Mammary epithelial cell (primary cell): ENCODE results near the gene RTN4RL2.

Experiments
- CTCF ChIP-seq, 2 donors: IDR thresholded peaks in 1 of 2; conservative IDR thresholded peaks in 1 of 2; 2 replicates each; pipeline ENCODE4 v1.5.1; 2011 to 2012; ENCODE audit warnings: inconsistent platforms in 2 of 2, low read length in 2 of 2, mild to moderate bottlenecking in 2 of 2, control low read depth in 1 of 2, low read depth in 1 of 2; ENCODE audit not compliant: insufficient read depth in 1 of 2; ENCODE audit errors: extremely low read depth in 1 of 2
- EZH2 ChIP-seq: IDR thresholded peaks from 2 replicates; pipeline ENCODE4 v1.6.1; 2012; ENCODE audit warnings: low read length, inconsistent platforms, borderline replicate concordance

GRCh38 chr11:57479021-57479663 lies 18.8 kb downstream of the RTN4RL2 start:
- TF ChIP-seq CTCF (conservative IDR thresholded peaks at IDR 0.05 in 1 of 2, IDR thresholded peaks at IDR 0.05 in 1 of 2; ENCODE audit: extremely low read depth in 1 of 2, insufficient read depth in 1 of 2, low read depth in 1 of 2, low read length in 2 of 2) (no peak), EZH2 (no peak)
